HG03196 (cell line): ENCODE measurements around the gene ARHGAP24.

Experiments
- ATAC-seq: cut with Tn5 transposase; IDR thresholded peaks from one replicate; pipeline ENCODE4 v1.9.1; 2021; ENCODE audit not compliant: unreplicated experiment

ARHGAP24 gene

DNA sequence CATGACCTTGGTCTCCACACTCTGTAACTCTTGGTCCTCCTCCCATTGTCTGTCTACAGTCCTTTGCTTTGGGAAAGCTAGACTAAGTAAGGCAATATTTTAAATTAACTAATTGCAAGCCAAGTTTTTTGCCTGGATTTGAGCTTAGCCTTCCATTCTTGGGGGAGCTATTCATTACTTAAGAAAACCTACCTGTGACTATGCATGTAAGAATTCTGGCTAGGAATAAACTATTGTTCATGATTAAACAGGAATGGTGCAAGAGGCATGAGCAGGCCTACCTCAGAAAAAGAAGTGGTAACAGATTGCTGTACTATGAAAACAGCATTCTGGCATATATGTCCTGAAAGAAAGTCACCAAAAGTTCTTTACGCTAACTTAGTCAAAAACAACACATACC is 575.5 kb downstream of the ARHGAP24 start:
- ATAC-seq = no peak
